B cell (primary cell): ENCODE measurements around the gene UBR2. TPM values are rescaled to one million over a fixed set of nuclear protein-coding genes. Genes with fewer than 3 reads are reported as not detected.

Experiments used
- ATAC-seq: fragments of 200-7000 bp; cut with Tn5 transposase; one replicate; pipeline ENCODE4 v1.10.0; 2021; ENCODE audit warnings: low read depth, mild to moderate bottlenecking, moderate number of reproducible peaks, moderate library complexity
- CTCF ChIA-PET: fragments of 350-600 bp; sonication (Branson Sonifier 250); formaldehyde crosslinking; loops from one replicate; lab custom pipeline; 2021; ENCODE audit warnings: antibody characterized with exemption, inconsistent platforms; lab: Charles Lee
- POLR2A ChIA-PET: fragments of 350-600 bp; sonication (Branson Sonifier 250); formaldehyde crosslinking; loops from one replicate; lab custom pipeline; 2021; ENCODE audit warnings: antibody characterized with exemption; lab: Charles Lee
- DNase-seq: peaks from one replicate; pipeline ENCODE4 v3.0.0; 2013
- H2AFZ ChIP-seq: 2 replicates; pipeline ENCODE4 v1.6.1; 2012; ENCODE audit warnings: mild to moderate bottlenecking, low read depth, low read length; ENCODE audit not compliant: insufficient read depth, poor library complexity, severe bottlenecking
- H3K27ac ChIP-seq, 2 donors: 1 replicate in 1 of 2; 2 replicates in 1 of 2; pipeline ENCODE4 v1.5.1; 2012 to 2013; ENCODE audit warnings: low read length in 2 of 2, mild to moderate bottlenecking in 2 of 2, moderate library complexity in 1 of 2
- H3K27me3 ChIP-seq, 4 experiments: fragments of 200-600 bp in 1 of 4; sonication (generic) in 1 of 4; replicated peaks in 1 of 4; 1 replicate in 2 of 4; 2 replicates in 2 of 4; pipeline versions ENCODE4 v1.6.1 to v1.7.0; 2013 to 2016; ENCODE audit warnings: low read length in 3 of 4, mild to moderate bottlenecking in 2 of 4, mixed read lengths in 1 of 4, moderate library complexity in 1 of 4; ENCODE audit not compliant: insufficient read depth in 4 of 4, control insufficient read depth in 3 of 4; ENCODE audit errors: control extremely low read depth in 1 of 4
- H3K36me3 ChIP-seq, 2 experiments: replicated peaks in 1 of 2; 1 replicate in 1 of 2; 2 replicates in 1 of 2; pipeline versions ENCODE4 v1.6.1 to v1.7.1; 2013; ENCODE audit warnings: low read length in 1 of 2; ENCODE audit not compliant: insufficient read depth in 2 of 2, control insufficient read depth in 1 of 2; ENCODE audit errors: control extremely low read depth in 1 of 2, extremely low read depth in 1 of 2
- H3K4me1 ChIP-seq, 2 donors: fragments of 200-600 bp in 1 of 2; sonication (generic) in 1 of 2; 1 replicate in 1 of 2; 2 replicates in 1 of 2; pipeline versions ENCODE4 v1.5.1 to v1.6.1; 2013 to 2017; ENCODE audit warnings: low read length in 2 of 2; ENCODE audit not compliant: control insufficient read depth in 2 of 2, insufficient read depth in 2 of 2
- H3K4me2 ChIP-seq: replicated peaks from 2 replicates; pipeline ENCODE3; 2012; ENCODE audit warnings: mild to moderate bottlenecking, low read depth, low read length; ENCODE audit not compliant: poor library complexity, severe bottlenecking
- H3K4me3 ChIP-seq, 5 experiments: fragments of 200-600 bp in 1 of 5; sonication (generic) in 1 of 5; 1 replicate in 3 of 5; 2 replicates in 2 of 5; pipeline versions ENCODE4 v1.5.1 to v1.7.0; 2011 to 2016; ENCODE audit warnings: low read length in 4 of 5, mild to moderate bottlenecking in 4 of 5, low read depth in 2 of 5, control low read depth in 1 of 5, moderate library complexity in 1 of 5; ENCODE audit not compliant: insufficient read depth in 1 of 5; ENCODE audit errors: control extremely low read depth in 1 of 5, extremely low read depth in 1 of 5
- H3K79me2 ChIP-seq: fragments of 200-600 bp; sonication (generic); one replicate; pipeline ENCODE4 v1.6.0; 2016; ENCODE audit warnings: low read length; ENCODE audit not compliant: control insufficient read depth, insufficient read depth
- H3K9ac ChIP-seq: fragments of 200-600 bp; sonication (generic); 2 replicates; pipeline ENCODE4 v1.6.1; 2017; ENCODE audit warnings: mild to moderate bottlenecking, low read length, moderate library complexity
- H3K9me3 ChIP-seq, 3 donors: one replicate each; pipeline versions ENCODE4 v1.6.1 to v1.7.1; 2013; ENCODE audit warnings: low read length in 2 of 3; ENCODE audit not compliant: control insufficient read depth in 2 of 3, insufficient read depth in 1 of 3; ENCODE audit errors: control extremely low read depth in 1 of 3
- H4K20me1 ChIP-seq: 2 replicates; pipeline ENCODE4 v1.6.0; 2012; ENCODE audit warnings: mild to moderate bottlenecking, low read length; ENCODE audit not compliant: insufficient read depth, control insufficient read depth, poor library complexity, severe bottlenecking
- H3K27ac Mint-ChIP-seq: one replicate; pipeline ENCODE4 v1.8.0; 2021; ENCODE audit warnings: mixed read lengths
- H3K27me3 Mint-ChIP-seq: one replicate; pipeline ENCODE4 v1.8.0; 2021; ENCODE audit warnings: mixed read lengths
- H3K4me1 Mint-ChIP-seq: one replicate; pipeline ENCODE4 v1.8.0; 2021; ENCODE audit warnings: mixed read lengths
- H3K4me3 Mint-ChIP-seq: one replicate; pipeline ENCODE4 v1.8.0; 2021; ENCODE audit warnings: mixed read lengths
- H3K9me3 Mint-ChIP-seq: one replicate; pipeline ENCODE4 v1.8.0; 2022; ENCODE audit warnings: mixed read lengths; ENCODE audit not compliant: insufficient read depth
- EZH2 ChIP-seq: IDR thresholded peaks from 2 replicates; pipeline ENCODE4 v1.6.1; 2012; ENCODE audit warnings: borderline replicate concordance, low read depth, mild to moderate bottlenecking, moderate library complexity, low read length; ENCODE audit not compliant: insufficient read depth, poor library complexity, severe bottlenecking
- WGBS: methylation state at CpG from one replicate; pipeline ENCODE4 v1.1.5; 2013; ENCODE audit warnings: missing lambda C conversion rate; ENCODE audit not compliant: insufficient coverage; 5-methylcytosine and 5-hydroxymethylcytosine counted together
- intact Hi-C: fragments of 100-400 bp; cut with micrococcal nuclease; formaldehyde crosslinking; loops from one replicate; pipeline ENCODE4 v1.10.0; 2022
- polyA plus RNA-seq: library from polyadenylated mRNA; depleted of rRNA; stranded (reverse); fragments of >200 nt; gene quantifications from 2 replicates; pipeline ENCODE4 v1.2.3, GENCODE V29; 2012
- small RNA-seq: library from RNA; depleted of rRNA; stranded (forward); fragments of <200 nt; gene quantifications from one replicate; pipeline ENCODE3, GENCODE V24; 2012; ENCODE audit warnings: low replicate concordance, low read depth; ENCODE audit not compliant: insufficient read length
- total RNA-seq, 2 donors: library from RNA; stranded (reverse); fragments of 120-200 nt in 1 of 2; gene quantifications; 1 replicate in 1 of 2; 2 replicates in 1 of 2; pipeline versions ENCODE4 v1.2.3 to v1.2.4, GENCODE V29; 2013 to 2022
- TF ChIP-seq, protein P1 (sequence below): fragments of 200-600 bp; IDR thresholded peaks from one replicate; pipeline ENCODE4 v1.8.0; 2022; ENCODE audit warnings: antibody characterized with exemption, mild to moderate bottlenecking

Gene UBR2
- total and polyA plus RNA-seq, 2 donors (not counting 1 experiment from before 2014, with no cell fraction given), result 9.7 to 56.2 TPM

DNA sequence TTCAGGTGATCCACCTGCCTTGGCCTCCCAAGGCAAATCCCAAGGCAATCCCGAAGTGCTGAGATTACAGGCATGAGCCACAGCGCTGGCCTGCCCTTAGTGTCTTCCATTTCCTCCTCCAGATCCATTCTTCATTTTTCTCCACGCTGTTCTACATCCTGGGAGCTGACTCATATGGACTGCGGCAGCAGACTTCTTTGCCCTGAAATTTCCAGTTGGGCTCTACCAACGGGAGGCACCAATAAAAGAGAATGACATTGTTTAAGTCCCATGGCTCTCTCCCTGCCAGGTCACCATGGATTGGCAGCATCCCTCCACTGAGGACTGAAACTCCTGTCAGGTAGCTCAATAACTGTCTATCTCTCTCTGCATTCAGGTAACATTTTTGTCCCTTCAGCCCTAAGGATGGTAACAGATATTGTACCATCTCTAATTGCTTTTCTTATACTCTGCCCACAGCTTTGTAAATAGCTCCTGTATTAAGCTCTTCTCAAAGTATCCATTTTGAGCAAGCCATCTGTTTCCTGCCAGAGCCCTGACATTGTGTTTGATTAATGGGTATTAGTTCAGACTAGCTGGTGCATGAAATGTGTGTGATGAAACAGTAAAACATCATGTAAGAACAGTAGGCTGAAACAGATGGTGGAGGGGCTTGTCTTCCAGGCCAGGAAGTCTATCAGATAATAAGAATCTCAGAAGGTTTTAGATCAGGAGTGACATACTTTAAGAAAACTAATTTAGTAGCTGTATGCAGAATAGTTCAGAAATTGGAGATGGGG, 178.5 kb downstream of the UBR2 start:
- Histone ChIP-seq H2AFZ (no peak overlapping the region), H3K27ac (no peak overlapping the region), H3K79me2 (peaks cover 27% of the 10 kb centered on the region), H3K9me3 (peaks cover 0 to 23% (median 0%) of the 10 kb centered on the region in 3 donors), H3K4me2 (no peak overlapping the region), H4K20me1 (peaks cover 22% of the 10 kb centered on the region), H3K27me3 (no peaks in the 10 kb centered on the region), H3K4me3 (no peak overlapping the region), H3K9ac (no peak overlapping the region), H3K36me3 (no peaks in the 10 kb centered on the region), H3K4me1 (peaks cover 13 to 15% of the 10 kb centered on the region in 2 donors)
- Mint-ChIP-seq H3K9me3 (no peaks in the 10 kb centered on the region), H3K27ac (no peak overlapping the region), H3K27me3 (peaks cover 2% of the 10 kb centered on the region), H3K4me1 (peaks cover 19% of the 10 kb centered on the region), H3K4me3 (peak overlapping the region; percentile 19)
- DNase-seq, result no peak
- ChIA-PET POLR2A (interaction anchor here (8.2 kb wide), 1 partner anchor 41 kb away, joined by 426 read pairs; the partner anchor contains the start of gene BICRAL), CTCF (interaction anchor here (0.6 to 0.9 kb wide), 2 partner anchors 81 to 136 kb away, joined by 3 to 4 read pairs; no protein-coding TSS in a partner anchor)
- WGBS, result 79% methylated on average over 5 of the region's 5 CpGs
- intact Hi-C loops, result no loop called here
- no peak for ATAC-seq
- TF ChIP-seq EZH2, result no peak
- TF ChIP-seq, protein P1, sequence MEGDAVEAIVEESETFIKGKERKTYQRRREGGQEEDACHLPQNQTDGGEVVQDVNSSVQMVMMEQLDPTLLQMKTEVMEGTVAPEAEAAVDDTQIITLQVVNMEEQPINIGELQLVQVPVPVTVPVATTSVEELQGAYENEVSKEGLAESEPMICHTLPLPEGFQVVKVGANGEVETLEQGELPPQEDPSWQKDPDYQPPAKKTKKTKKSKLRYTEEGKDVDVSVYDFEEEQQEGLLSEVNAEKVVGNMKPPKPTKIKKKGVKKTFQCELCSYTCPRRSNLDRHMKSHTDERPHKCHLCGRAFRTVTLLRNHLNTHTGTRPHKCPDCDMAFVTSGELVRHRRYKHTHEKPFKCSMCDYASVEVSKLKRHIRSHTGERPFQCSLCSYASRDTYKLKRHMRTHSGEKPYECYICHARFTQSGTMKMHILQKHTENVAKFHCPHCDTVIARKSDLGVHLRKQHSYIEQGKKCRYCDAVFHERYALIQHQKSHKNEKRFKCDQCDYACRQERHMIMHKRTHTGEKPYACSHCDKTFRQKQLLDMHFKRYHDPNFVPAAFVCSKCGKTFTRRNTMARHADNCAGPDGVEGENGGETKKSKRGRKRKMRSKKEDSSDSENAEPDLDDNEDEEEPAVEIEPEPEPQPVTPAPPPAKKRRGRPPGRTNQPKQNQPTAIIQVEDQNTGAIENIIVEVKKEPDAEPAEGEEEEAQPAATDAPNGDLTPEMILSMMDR, result no peak

Small RNA genes within 50 kb of the gene (small RNA-seq; reads per million reads assigned to genes)
- gene RNU6-890P, result not detected

Other genes with a start within 250 kb of the UBR2 start
- gene TRERF1, start 112.1 kb upstream of the UBR2 start, total RNA-seq, result 6.1 and 6.7 TPM in 2 replicates
- gene TRERF1, start 112.1 kb upstream of the UBR2 start, polyA plus RNA-seq, result 1.4 and 3.5 TPM in 2 replicates
- 0.10 and 0.15 TPM in 2 replicates for gene PRPH2, start 158.6 kb downstream of the UBR2 start, total RNA-seq
- 0.03 and 0.06 TPM in 2 replicates for gene PRPH2, start 158.6 kb downstream of the UBR2 start, polyA plus RNA-seq
- gene TBCC, start 182.1 kb downstream of the UBR2 start, total RNA-seq, result 54.6 and 55.7 TPM in 2 replicates
- gene TBCC, start 182.1 kb downstream of the UBR2 start, polyA plus RNA-seq, result 24.8 and 35.7 TPM in 2 replicates
- gene BICRAL, start 218.0 kb downstream of the UBR2 start, total RNA-seq, result 34.1 and 34.9 TPM in 2 replicates
- gene BICRAL, start 218.0 kb downstream of the UBR2 start, polyA plus RNA-seq, result 13.1 and 17.5 TPM in 2 replicates